Pancreas (tissue), 10 donors: ENCODE results near the gene CYP1A2. TPM values are rescaled to one million over a fixed set of nuclear protein-coding genes. Genes with fewer than 3 reads are reported as not detected.

Experiments
- ATAC-seq, 4 donors: fragments of 200-7000 bp; cut with Tn5 transposase; one replicate each; pipeline versions ENCODE4 v1.8.0 to v1.9.1; 2020; ENCODE audit warnings: mild to moderate bottlenecking in 4 of 4, moderate library complexity in 4 of 4
- DNase-seq, 6 donors: peaks; one replicate each; pipeline ENCODE4 v3.0.0-alpha.2; 2020
- FAIRE-seq: peaks from 2 replicates; lab custom pipeline; 2012; peaks lifted over from hg19 to GRCh38; lab: Jason Lieb, UNC
- H3K27ac ChIP-seq, 4 donors: fragments of 200-600 bp; sonication (generic); 1 replicate in 3 of 4; 2 replicates in 1 of 4; pipeline versions ENCODE4 v1.5.0 to v1.8.0; 2020
- H3K27me3 ChIP-seq, 4 donors: fragments of 200-600 bp; one replicate each; pipeline ENCODE4 v1.8.0; 2021
- H3K36me3 ChIP-seq, 3 donors: fragments of 200-600 bp; sonication (generic) in 1 of 3; one replicate each; pipeline versions ENCODE4 v1.5.0 to v1.8.0; 2020 to 2021
- H3K4me1 ChIP-seq, 3 donors: fragments of 200-600 bp; one replicate each; pipeline ENCODE4 v1.8.0; 2021
- H3K4me3 ChIP-seq, 4 donors: fragments of 200-600 bp; sonication (generic) in 2 of 4; one replicate each; pipeline versions ENCODE4 v1.5.0 to v1.8.0; 2020 to 2021
- H3K9me3 ChIP-seq, 4 donors: fragments of 200-600 bp; one replicate each; pipeline ENCODE4 v1.8.0; 2021
- CTCF ChIP-seq, 4 donors: fragments of 200-600 bp; sonication (generic) in 3 of 4; IDR thresholded peaks; one replicate each; pipeline versions ENCODE4 v1.5.0 to v1.8.0; 2021; ENCODE audit warnings: antibody characterized with exemption in 4 of 4
- WGBS, 2 donors: extraction: QIAGEN DNeasy Blood & Tissue Kit; methylation state at CpG; one replicate each; pipeline ENCODE4 v1.1.7; 2013; 5-methylcytosine and 5-hydroxymethylcytosine counted together
- intact Hi-C, 3 donors: fragments of 100-400 bp; cut with DNase I; formaldehyde crosslinking; loops; one replicate each; pipeline versions ENCODE4 v1.11.1 to v1.14.2; 2022
- microRNA-seq, 2 donors: library from miRNA; unstranded; fragments of <30 nt; microRNA quantifications; one replicate each; pipeline versions ENCODE4 to v1.1.0, GENCODE V29; 2019 to 2020
- polyA plus RNA-seq, 2 donors: library from polyadenylated mRNA; stranded (reverse); fragments of 200-250 nt; gene quantifications; one replicate each; pipeline ENCODE4 v1.2.3, GENCODE V29; 2013
- total RNA-seq, 6 donors: library from RNA; stranded (reverse); fragmentation: NEBNext Ultra II Directional in 4 of 6; extraction: Animal tissue kit (Norgen Biotek cat#: 25700) in 4 of 6; gene quantifications; one replicate each; pipeline versions ENCODE4 v1.2.1 to v1.2.4, GENCODE V29; 2021 to 2023
- donor health status: healthy with polysubstance abuse.
- donor health status: DM: no; HTN: no; CAD: no; lungs with moderate emphysema.
- donor health status: DM: no; HTN: no; CAD: no.
- donor health status: control.
- donor health status: control.
- donor health status: Bipolar disorder and iron deficiency.
- donor health status: DM: yes; HTN: yes; CAD: no.
- donor health status: DM: no; HTN: no; CAD: no.
- donor health status: DM: no; HTN: no; CAD: no.
- donor health status: DM: yes; HTN: yes; CAD: no.

CYP1A2 gene
- total and polyA plus RNA-seq, 8 donors: 0.06 TPM; not detected in 7

GRCh38 chr15:74804935-74805334 is 56.3 kb downstream of the CYP1A2 start:
- FAIRE-seq (no peak), ATAC-seq (no peak), DNase-seq (no peak)
- H3K27me3 ChIP-seq: no peaks in the 10 kb centered on the region
- intact Hi-C loops: no loop called here
- 78 to 87% methylated on average over 6 of the region's 6 CpGs for WGBS, 2 donors
- no peaks in the 10 kb centered on the region for H3K9me3 ChIP-seq
- H3K4me3 ChIP-seq: no peak overlapping the region
- no peak for TF ChIP-seq CTCF (IDR thresholded peaks at IDR 0.05)
- H3K27ac ChIP-seq: no peak overlapping the region
- H3K4me1 ChIP-seq: peaks cover 0 to under 1% (median 0%) of the 10 kb centered on the region in 3 donors
- peaks cover 3 to 7% (median 5%) of the 10 kb centered on the region in 3 donors for H3K36me3 ChIP-seq

Small RNA genes within 50 kb of the gene (microRNA-seq; reads per million reads assigned to microRNA genes)
- 0 reads per million in 2 donors for gene MIR4513

Other genes with a start within 250 kb of the CYP1A2 start
- gene ARID3B, start 207.6 kb upstream of the CYP1A2 start, total RNA-seq: 1 to 10 TPM; 2.9 to 4.5 (median 3.5) TPM
- 1 to 10 TPM; 4.2 to 4.8 TPM for gene ARID3B, start 207.6 kb upstream of the CYP1A2 start, polyA plus RNA-seq
- gene CLK3, start 133.0 kb upstream of the CYP1A2 start, total RNA-seq: 10 to 100 TPM; 23.1 to 42.2 (median 28.7) TPM
- 10 to 100 TPM; 63.1 to 89.9 TPM for gene CLK3, start 133.0 kb upstream of the CYP1A2 start, polyA plus RNA-seq
- 10 to 100 TPM in 4 of 6 donors, 1 to 10 TPM in 2; 7.6 to 19.5 (median 11.5) TPM for gene EDC3, start 52.8 kb upstream of the CYP1A2 start, total RNA-seq
- gene EDC3, start 52.8 kb upstream of the CYP1A2 start, polyA plus RNA-seq: 10 to 100 TPM in 1 of 2 donors, 1 to 10 TPM in 1; 9.7 to 12.3 TPM
- gene CYP1A1, start 23.3 kb upstream of the CYP1A2 start, total RNA-seq: under 1 TPM in 3 of 6 donors, not detected in 3; 0.12 to 0.28 (median 0.14) TPM
- 1 to 10 TPM in 1 of 2 donors, under 1 TPM in 1; 0.19 to 1.1 TPM for gene CYP1A1, start 23.3 kb upstream of the CYP1A2 start, polyA plus RNA-seq
- gene CSK, start 33.2 kb downstream of the CYP1A2 start, total RNA-seq: 10 to 100 TPM in 5 of 6 donors, 1 to 10 TPM in 1; 8.5 to 35.1 (median 14.1) TPM
- 10 to 100 TPM; 18.1 to 22.3 TPM for gene CSK, start 33.2 kb downstream of the CYP1A2 start, polyA plus RNA-seq
- under 1 TPM in 1 of 6 donors, not detected in 5; 0.14 TPM for gene LMAN1L, start 64.0 kb downstream of the CYP1A2 start, total RNA-seq
- not detected for gene LMAN1L, start 64.0 kb downstream of the CYP1A2 start, polyA plus RNA-seq
- not detected for gene CPLX3, start 77.8 kb downstream of the CYP1A2 start, total RNA-seq
- under 1 TPM in 1 of 2 donors, not detected in 1; 0.09 TPM for gene CPLX3, start 77.8 kb downstream of the CYP1A2 start, polyA plus RNA-seq
- gene ULK3, start 94.3 kb downstream of the CYP1A2 start, total RNA-seq: 10 to 100 TPM; 15.0 to 30.8 (median 19.6) TPM
- gene ULK3, start 94.3 kb downstream of the CYP1A2 start, polyA plus RNA-seq: 10 to 100 TPM; 60.4 to 83.5 TPM
- gene SCAMP2, start 124.5 kb downstream of the CYP1A2 start, total RNA-seq: 10 to 100 TPM; 33.3 to 49.0 (median 34.3) TPM
- gene SCAMP2, start 124.5 kb downstream of the CYP1A2 start, polyA plus RNA-seq: 10 to 100 TPM; 21.4 to 31.7 TPM
- 10 to 100 TPM; 14.5 to 23.2 (median 22.3) TPM for gene MPI, start 141.2 kb downstream of the CYP1A2 start, total RNA-seq
- gene MPI, start 141.2 kb downstream of the CYP1A2 start, polyA plus RNA-seq: 10 to 100 TPM; 15.9 to 19.1 TPM
- 10 to 100 TPM; 18.2 to 33.8 (median 21.2) TPM for gene FAM219B, start 158.0 kb downstream of the CYP1A2 start, total RNA-seq
- gene FAM219B, start 158.0 kb downstream of the CYP1A2 start, polyA plus RNA-seq: 10 to 100 TPM; 19.3 to 27.6 TPM
- gene COX5A, start 189.2 kb downstream of the CYP1A2 start, total RNA-seq: 100 to 1,000 TPM in 2 of 6 donors, 10 to 100 TPM in 4; 76.4 to 127 (median 80.5) TPM
- gene COX5A, start 189.2 kb downstream of the CYP1A2 start, polyA plus RNA-seq: 100 to 1,000 TPM; 103 to 107 TPM
- gene RPP25, start 207.9 kb downstream of the CYP1A2 start, total RNA-seq: 1 to 10 TPM; 3.0 to 6.7 (median 4.0) TPM
- gene RPP25, start 207.9 kb downstream of the CYP1A2 start, polyA plus RNA-seq: 1 to 10 TPM; 5.0 to 6.7 TPM
- 10 to 100 TPM; 27.7 to 59.2 (median 38.8) TPM for gene SCAMP5, start 246.7 kb downstream of the CYP1A2 start, total RNA-seq
- 10 to 100 TPM; 24.5 to 54.0 TPM for gene SCAMP5, start 246.7 kb downstream of the CYP1A2 start, polyA plus RNA-seq